ENCODE results near the gene KIFAP3.

DNA sequence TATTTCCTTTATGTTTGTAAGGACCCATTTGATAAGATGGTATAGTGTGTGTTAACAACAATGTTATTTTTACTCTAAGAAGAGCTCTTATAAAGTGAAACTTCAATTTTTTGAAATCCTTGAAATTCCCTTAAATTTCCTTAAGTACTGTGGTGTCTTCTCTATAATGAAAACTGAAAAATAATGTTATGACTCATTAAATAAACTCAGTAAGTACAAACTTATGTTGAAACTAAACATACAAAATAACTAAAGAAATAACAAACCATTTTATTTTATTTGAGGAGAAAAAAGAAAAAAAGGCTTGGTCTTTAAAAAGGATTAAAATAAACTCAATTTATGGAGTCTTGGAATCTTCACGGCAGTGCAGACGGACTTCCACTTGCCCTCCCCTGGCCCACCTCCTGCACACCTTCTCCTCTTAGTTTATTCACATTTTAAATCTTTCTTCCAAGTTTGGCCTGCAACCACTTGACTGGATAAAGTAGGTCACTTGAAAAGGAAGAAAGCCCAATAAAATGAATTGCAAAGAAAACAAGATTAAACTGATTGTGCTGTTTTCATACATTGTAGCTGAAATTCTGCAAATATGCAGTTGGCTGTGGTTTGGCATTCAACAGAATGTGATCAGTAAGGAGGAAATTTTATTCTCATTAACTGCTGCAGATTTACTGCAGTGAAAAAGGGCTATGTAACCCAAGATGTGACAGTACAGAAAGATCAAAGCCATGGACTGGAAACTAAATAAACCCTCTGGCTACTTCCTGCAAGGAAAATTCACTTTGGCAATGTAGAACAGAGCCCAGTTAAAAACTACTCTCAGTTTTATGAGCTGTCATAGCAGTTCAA is 132.3 kb downstream of the KIFAP3 start:
- TF ChIP-seq, protein P1, sequence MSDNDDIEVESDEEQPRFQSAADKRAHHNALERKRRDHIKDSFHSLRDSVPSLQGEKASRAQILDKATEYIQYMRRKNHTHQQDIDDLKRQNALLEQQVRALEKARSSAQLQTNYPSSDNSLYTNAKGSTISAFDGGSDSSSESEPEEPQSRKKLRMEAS (IDR thresholded peaks at IDR 0.05), result no peak
- no peak for TF ChIP-seq CREB1 (IDR thresholded peaks at IDR 0.05; ENCODE audit: low read depth)
- no peak for TF ChIP-seq TAF1 (IDR thresholded peaks at IDR 0.05; ENCODE audit: low read depth)

Measured in Ishikawa (cell line).